A549 (cell line): ENCODE results near the gene BABAM1.

ENCODE experiments used
- CEBPB ChIP-seq, 2 experiments: fragments of >200 bp in 1 of 2; sonication (Bioruptor Twin) in 1 of 2; formaldehyde crosslinking in 1 of 2; IDR thresholded peaks; 2 replicates each; pipeline ENCODE4 v1.6.1; 2012 to 2016
- CHD4 ChIP-seq: fragments of 200-600 bp; sonication (generic); IDR thresholded peaks from 2 replicates; pipeline ENCODE4 v1.6.1; 2016; ENCODE audit warnings: antibody characterized with exemption, mild to moderate bottlenecking, borderline replicate concordance
- CTCF ChIP-seq: fragments of >200 bp; sonication (Bioruptor Twin); formaldehyde crosslinking; IDR thresholded peaks from 3 replicates; pipeline ENCODE4 v1.5.1; 2016
- EP300 ChIP-seq, 2 experiments: fragments of >200 bp; sonication (Bioruptor Twin); formaldehyde crosslinking; IDR thresholded peaks; 2 replicates in 1 of 2; 3 replicates in 1 of 2; pipeline ENCODE4 v1.6.1; 2016 to 2017
- FOSL2 ChIP-seq, 2 experiments: fragments of 450-650 bp in 1 of 2; fragments of >200 bp in 1 of 2; sonication (Bioruptor Twin) in 1 of 2; formaldehyde crosslinking; IDR thresholded peaks; 2 replicates each; pipeline versions ENCODE4 v1.5.0 to v1.6.1; 2016 to 2020; ENCODE audit warnings: mild to moderate bottlenecking in 1 of 2, moderate library complexity in 1 of 2
- HMGXB4 ChIP-seq: fragments of 250-450 bp; sonication (Bioruptor Pico); IDR thresholded peaks from 2 replicates; pipeline ENCODE4 v1.5.0; 2021; ENCODE audit warnings: mild to moderate bottlenecking, moderate library complexity, borderline replicate concordance
- MAZ ChIP-seq: fragments of 150-350 bp; IDR thresholded peaks from 2 replicates; pipeline ENCODE4 v1.6.1; 2014; ENCODE audit warnings: antibody characterized with exemption, low read depth, low read length, borderline replicate concordance
- POLR2A ChIP-seq: IDR thresholded peaks from 2 replicates; pipeline ENCODE4 v1.6.1; 2012; ENCODE audit warnings: mild to moderate bottlenecking, low read length

- TF ChIP-seq POLR2A, result no peak
- TF ChIP-seq CHD4, result no peak
- no peak for TF ChIP-seq FOSL2 (IDR thresholded peaks at IDR 0.05)
- no peak for TF ChIP-seq FOSL2 (CRISPR knock-in tag; IDR thresholded peaks at IDR 0.05)
- no peak for TF ChIP-seq CTCF
- no peak for TF ChIP-seq CEBPB (IDR thresholded peaks at IDR 0.05)
- no peak for TF ChIP-seq EP300 (IDR thresholded peaks at IDR 0.05)
- TF ChIP-seq HMGXB4 (CRISPR knock-in tag), result no peak
- no peak for TF ChIP-seq MAZ
Observed at GRCh38 chr19:17304386-17305215, 37.4 kb downstream of the BABAM1 start.
